Heart left ventricle (tissue), 16 donors: Measurements from ENCODE around the gene TAOK2. TPM values are rescaled to one million over a fixed set of nuclear protein-coding genes. Genes with fewer than 3 reads are reported as not detected.
"Not testable (repeated sequence)": the region's sequence is repeated elsewhere in the genome, so short reads cannot be mapped to it uniquely, and the experiment has no call there.

Experiments used
- ATAC-seq, 4 donors: fragments of 200-7000 bp; cut with Tn5 transposase; one replicate each; pipeline ENCODE4 v1.9.1; 2020 to 2022; ENCODE audit warnings: moderate library complexity in 4 of 4, mild to moderate bottlenecking in 3 of 4, moderate number of reproducible peaks in 1 of 4
- DNase-seq, 5 donors: peaks; one replicate each; pipeline ENCODE4 v3.0.0-alpha.2; 2020
- H3K27ac ChIP-seq, 12 donors: fragments of 200-600 bp; sonication (generic) in 4 of 12; one replicate each; pipeline versions ENCODE4 v1.5.0 to v1.8.0; 2016 to 2022; ENCODE audit warnings: mild to moderate bottlenecking in 2 of 12
- H3K27me3 ChIP-seq, 9 donors: fragments of 200-600 bp; sonication (generic) in 2 of 9; one replicate each; pipeline versions ENCODE4 v1.5.1 to v1.8.0; 2016 to 2022; ENCODE audit warnings: mild to moderate bottlenecking in 3 of 9
- H3K36me3 ChIP-seq, 9 donors: fragments of 200-600 bp; sonication (generic) in 2 of 9; one replicate each; pipeline versions ENCODE4 v1.5.0 to v1.8.0; 2018 to 2022; ENCODE audit warnings: mild to moderate bottlenecking in 2 of 9
- H3K4me1 ChIP-seq, 12 donors: fragments of 200-600 bp; sonication (generic) in 4 of 12; one replicate each; pipeline versions ENCODE4 v1.5.0 to v1.8.0; 2016 to 2022; ENCODE audit warnings: mild to moderate bottlenecking in 3 of 12
- H3K4me3 ChIP-seq, 12 donors: fragments of 200-600 bp; sonication (generic) in 4 of 12; one replicate each; pipeline versions ENCODE4 v1.5.0 to v1.8.0; 2017 to 2022; ENCODE audit warnings: mild to moderate bottlenecking in 9 of 12, moderate library complexity in 4 of 12
- H3K9me3 ChIP-seq, 12 donors: fragments of 200-600 bp; sonication (generic) in 4 of 12; one replicate each; pipeline versions ENCODE4 v1.5.0 to v1.8.0; 2016 to 2022; ENCODE audit warnings: mild to moderate bottlenecking in 1 of 12
- POLR2A ChIP-seq, 2 donors: fragments of 450-650 bp; IDR thresholded peaks; one replicate each; pipeline ENCODE4 v1.6.1; 2017; ENCODE audit warnings: antibody characterized with exemption in 2 of 2, mild to moderate bottlenecking in 2 of 2, moderate library complexity in 2 of 2
- WGBS, 4 donors: extraction: QIAGEN DNeasy Blood & Tissue Kit in 2 of 4; methylation state at CpG; one replicate each; pipeline versions ENCODE4 v1.1.5 to v1.1.7; 2013 to 2018; 5-methylcytosine and 5-hydroxymethylcytosine counted together
- intact Hi-C, 10 donors: fragments of 100-400 bp; cut with DNase I; formaldehyde crosslinking; loops; one replicate each; pipeline versions ENCODE4 v1.11.1 to v1.14.2; 2022
- polyA plus RNA-seq, 2 donors: library from polyadenylated mRNA; stranded (reverse); fragments of 200-250 nt; gene quantifications; one replicate each; pipeline ENCODE4 v1.2.3, GENCODE V29; 2013
- total RNA-seq, 9 donors: library from RNA; depleted of rRNA in 2 of 9; stranded (reverse); fragments of >200 nt in 2 of 9; fragmentation: NEBNext Ultra II Directional in 3 of 9; extraction: Animal tissue kit (Norgen Biotek cat#: 25700) in 3 of 9; gene quantifications; one replicate each; pipeline versions ENCODE4 v1.1.0 to v1.2.4, GENCODE V29; 2016 to 2023
- TF ChIP-seq, protein P1 (sequence below), 12 donors: fragments of 200-600 bp; sonication (generic) in 4 of 12; IDR thresholded peaks; one replicate each; pipeline versions ENCODE4 v1.5.0 to v1.8.0; 2018 to 2022; ENCODE audit warnings: antibody characterized with exemption in 12 of 12, mild to moderate bottlenecking in 5 of 12
- donor health status: ischemic (EF 13 %, LVEDD 7.1; RV severe dilation, severe dysfunction).
- donor health status: healthy with polysubstance abuse.
- donor health status: DM: no; HTN: yes; CAD: no.
- donor health status: DM: no; HTN: no; CAD: no.
- donor health status: ischemic (EF 25% LVEDD 6.9; RV normal size, moderate dysfunction).
- donor health status: ischemic (EF 25% LVEDD 5.7; RV mildly dilated, moderate dysfunction).
- donor health status: healthy.
- donor health status: DM: yes; HTN: yes; CAD: no.
- donor health status: ischemic (EF 35%, LVEDD 5.7; RV mildly dilated, moderate dysfunction).
- donor health status: nonischemic (EF 11% LVEDD 7.7; RV severe dilation, severe dysfunction).
- donor health status: DM: yes; HTN: yes; CAD: no.
- donor health status: PGD.
- donor health status: ischemic (EF 29% LVEDD 5.4; RV normal size, mild dysfunction).
- donor health status: nonischemic (EF 23%, LVEDD 6.1; RV moderate dilation, normal function).

The TAOK2 gene
- total and polyA plus RNA-seq, 11 donors = 29.5 to 47.9 (median 35.7) TPM

DNA sequence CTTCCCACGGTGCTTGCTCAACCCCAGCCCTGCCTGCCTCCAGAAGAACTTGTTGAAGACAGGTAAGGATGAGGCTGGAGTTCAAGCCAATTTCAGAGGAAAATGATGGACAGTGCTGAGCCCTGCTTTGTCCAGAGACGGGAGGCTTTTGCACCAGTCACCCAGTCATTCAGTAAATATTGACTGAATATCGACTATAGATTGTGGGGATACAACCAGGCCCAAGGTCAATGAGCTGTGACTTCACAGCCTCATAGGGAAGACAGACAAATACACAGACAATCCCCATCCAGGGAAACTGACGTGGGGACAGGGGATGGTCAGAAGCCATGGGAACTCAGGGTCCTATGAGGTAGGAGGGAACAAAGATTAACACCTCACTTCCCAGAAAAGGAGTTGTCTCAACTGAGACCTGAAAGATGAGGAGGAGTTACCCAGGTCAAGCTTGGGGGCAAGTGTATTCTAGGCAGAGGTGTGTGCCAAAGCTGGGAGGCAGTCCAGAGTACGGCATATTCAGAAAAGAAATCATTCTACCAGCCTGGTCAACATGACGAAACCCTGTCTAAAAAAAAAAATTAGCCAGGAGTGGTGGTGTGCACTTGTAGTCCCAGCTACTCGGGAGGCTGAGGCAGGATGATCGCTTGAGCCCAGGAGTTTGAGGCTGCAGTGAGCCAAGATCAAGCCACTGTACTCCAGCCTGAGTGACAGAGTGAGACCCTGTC, 43.0 kb downstream of the TAOK2 start:
- H3K4me1 ChIP-seq = peaks cover 0 to 11% (median 4%) of the 10 kb centered on the region in 12 donors
- no peaks in the 10 kb centered on the region for H3K9me3 ChIP-seq
- peak in 1 of 5 donors; percentile 1 for DNase-seq
- 66 to 77% (median 73%) methylated on average over 8 of the region's 8 CpGs for WGBS, 4 donors
- intact Hi-C loops = no loop called here
- no peaks in the 10 kb centered on the region for H3K36me3 ChIP-seq
- TF ChIP-seq, protein P1, sequence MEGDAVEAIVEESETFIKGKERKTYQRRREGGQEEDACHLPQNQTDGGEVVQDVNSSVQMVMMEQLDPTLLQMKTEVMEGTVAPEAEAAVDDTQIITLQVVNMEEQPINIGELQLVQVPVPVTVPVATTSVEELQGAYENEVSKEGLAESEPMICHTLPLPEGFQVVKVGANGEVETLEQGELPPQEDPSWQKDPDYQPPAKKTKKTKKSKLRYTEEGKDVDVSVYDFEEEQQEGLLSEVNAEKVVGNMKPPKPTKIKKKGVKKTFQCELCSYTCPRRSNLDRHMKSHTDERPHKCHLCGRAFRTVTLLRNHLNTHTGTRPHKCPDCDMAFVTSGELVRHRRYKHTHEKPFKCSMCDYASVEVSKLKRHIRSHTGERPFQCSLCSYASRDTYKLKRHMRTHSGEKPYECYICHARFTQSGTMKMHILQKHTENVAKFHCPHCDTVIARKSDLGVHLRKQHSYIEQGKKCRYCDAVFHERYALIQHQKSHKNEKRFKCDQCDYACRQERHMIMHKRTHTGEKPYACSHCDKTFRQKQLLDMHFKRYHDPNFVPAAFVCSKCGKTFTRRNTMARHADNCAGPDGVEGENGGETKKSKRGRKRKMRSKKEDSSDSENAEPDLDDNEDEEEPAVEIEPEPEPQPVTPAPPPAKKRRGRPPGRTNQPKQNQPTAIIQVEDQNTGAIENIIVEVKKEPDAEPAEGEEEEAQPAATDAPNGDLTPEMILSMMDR (IDR thresholded peaks at IDR 0.05) = no peak
- TF ChIP-seq POLR2A (IDR thresholded peaks at IDR 0.05) = no peak
- no peak overlapping the region for H3K27ac ChIP-seq
- H3K27me3 ChIP-seq = peaks cover 3 to 11% (median 6%) of the 10 kb centered on the region in 9 donors
- no peak for ATAC-seq
- no peak overlapping the region for H3K4me3 ChIP-seq

DNA sequence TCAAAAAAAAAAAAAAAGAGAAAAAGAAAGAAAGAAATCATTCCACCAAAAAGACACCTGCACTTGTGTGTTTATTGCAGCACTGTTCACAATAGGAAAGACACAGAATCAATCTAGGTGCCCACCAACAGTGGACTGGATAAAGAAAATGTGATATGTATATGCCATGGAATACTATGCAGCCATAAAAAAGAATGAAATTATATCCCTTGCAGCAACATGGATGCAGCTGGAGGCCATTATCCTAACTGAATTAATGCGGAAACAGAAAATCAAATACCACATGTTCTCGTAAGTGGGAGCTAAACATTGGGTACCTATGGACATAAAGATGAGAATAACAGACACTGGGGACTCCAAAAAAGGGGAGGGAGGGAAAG, 43.6 kb downstream of the TAOK2 start:
- no peak for DNase-seq
- no peaks in the 10 kb centered on the region for H3K9me3 ChIP-seq
- H3K36me3 ChIP-seq = no peaks in the 10 kb centered on the region
- no peak for TF ChIP-seq POLR2A (IDR thresholded peaks at IDR 0.05)
- TF ChIP-seq, protein P1 (IDR thresholded peaks at IDR 0.05) = no peak
- H3K4me3 ChIP-seq = no peak overlapping the region
- peaks cover 0 to 5% (median under 1%) of the 10 kb centered on the region in 9 donors for H3K27me3 ChIP-seq
- WGBS, 4 donors = 96 to 98% (median 97%) methylated on average over 2 of the region's 2 CpGs
- H3K4me1 ChIP-seq = peaks cover 0 to 13% (median 4%) of the 10 kb centered on the region in 12 donors
- ATAC-seq = no peak
- intact Hi-C loops = no loop called here
- no peak overlapping the region for H3K27ac ChIP-seq

- H3K27ac ChIP-seq, ATAC-seq, H3K9me3 ChIP-seq, intact Hi-C loops, H3K4me3 ChIP-seq, H3K36me3 ChIP-seq, DNase-seq, H3K27me3 ChIP-seq: not testable (repeated sequence)
- H3K4me1 ChIP-seq = peaks cover 0 to 13% (median 4%) of the 10 kb centered on the region in 12 donors
- 86 to 95% (median 90%) methylated on average over 4 of the region's 4 CpGs for WGBS, 4 donors
Measured at GRCh38 chr16:30017937-30018336, 44.3 kb downstream of the TAOK2 start.

DNA sequence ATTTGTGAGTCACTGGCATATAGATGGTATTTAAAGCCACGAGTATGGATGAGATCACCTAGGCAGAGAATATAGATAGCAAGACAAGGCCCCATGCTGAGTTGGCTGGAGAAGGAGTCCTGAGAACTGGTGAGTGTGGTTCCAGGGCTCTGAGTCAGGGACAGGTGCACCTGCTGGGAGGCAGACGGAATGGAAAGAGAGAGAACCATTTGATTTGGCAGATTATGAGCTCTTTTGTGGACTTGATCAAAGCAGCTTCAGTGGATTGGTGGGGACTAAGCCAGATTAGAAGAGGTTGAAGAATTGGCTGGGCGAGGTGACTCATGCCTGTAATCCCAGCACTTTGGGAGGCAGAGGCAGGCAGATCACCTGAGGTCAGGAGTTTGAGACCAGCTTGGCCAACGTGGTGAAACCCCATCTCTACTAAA, 45.1 kb downstream of the TAOK2 start:
- ATAC-seq (no peak), DNase-seq (peak in 1 of 5 donors; percentile 0)
- Histone ChIP-seq H3K4me1 (peaks cover 0 to 13% (median 4%) of the 10 kb centered on the region in 12 donors), H3K27me3 (no peaks in the 10 kb centered on the region), H3K9me3 (no peaks in the 10 kb centered on the region), H3K36me3 (no peaks in the 10 kb centered on the region), H3K4me3 (no peak overlapping the region), H3K27ac (no peak overlapping the region)
- 67 to 78% (median 72%) methylated on average over 4 of the region's 4 CpGs for WGBS, 4 donors
- intact Hi-C loops = no loop called here
- no peak for TF ChIP-seq POLR2A (IDR thresholded peaks at IDR 0.05)

DNA sequence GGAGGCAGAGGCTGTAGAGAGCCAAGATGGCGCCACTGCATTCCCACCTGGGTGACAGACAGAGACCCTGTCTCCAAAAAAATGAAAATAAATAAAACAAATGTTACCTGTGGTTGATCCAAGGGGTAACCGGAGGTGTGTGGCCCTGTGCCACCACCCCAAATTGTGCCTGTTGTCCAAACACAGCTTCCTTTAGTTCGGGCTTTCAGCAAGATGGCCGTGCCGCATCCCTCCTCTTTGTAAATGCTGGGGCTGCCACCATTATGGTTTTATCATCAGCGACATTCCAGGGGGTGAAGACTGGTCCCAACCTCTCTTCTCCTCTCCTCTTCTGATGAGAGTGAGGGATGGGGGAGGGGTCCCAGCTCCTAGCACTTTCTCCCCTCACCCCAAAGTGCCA, 49.2 kb downstream of the TAOK2 start, which contains the start of gene C16orf92:
TSS of gene C16orf92 (plus strand) at position 312 of the 400 bp plus-strand sequence. CDS start 143 bp downstream, outside the sequence.
- ATAC-seq = no peak
- 74 to 84% (median 82%) methylated on average over 6 of the region's 6 CpGs for WGBS, 4 donors
- Histone ChIP-seq H3K4me1 (peaks cover 0 to 13% (median 4%) of the 10 kb centered on the region in 12 donors), H3K36me3 (no peaks in the 10 kb centered on the region), H3K4me3 (no peak within 1 kb of the TSS), H3K9me3 (no peaks in the 10 kb centered on the region), H3K27ac (no peak within 1 kb of the TSS), H3K27me3 (peaks cover 0 to 25% (median 4%) of the 10 kb centered on the region in 9 donors)
- no peak for DNase-seq
- intact Hi-C loops = loop anchor here in 8 of 10 donors (5.0 to 10.0 kb wide), 6 partner anchors 158 to 326 kb away; partner anchors contain the start of gene CDIPT (in 3 of the 8)
- TF ChIP-seq, protein P1 (IDR thresholded peaks at IDR 0.05) = no peak
- no peak for TF ChIP-seq POLR2A (IDR thresholded peaks at IDR 0.05)
